KBM-7 (cell line): ENCODE data around the gene TMTC2.

Source experiments
- DNase-seq: peaks from one replicate; pipeline ENCODE4 v3.0.0-alpha.2; 2015
- in situ Hi-C: fragments of 300-500 bp; cut with MboI; formaldehyde crosslinking; loops from 2 replicates; pipeline ENCODE4 v1.14.3; 2020; ENCODE audit warnings: low sequenced_read_pairs, low pct_unique_long_range_greater_than_20kb, mixed read lengths

TMTC2 gene

DNA sequence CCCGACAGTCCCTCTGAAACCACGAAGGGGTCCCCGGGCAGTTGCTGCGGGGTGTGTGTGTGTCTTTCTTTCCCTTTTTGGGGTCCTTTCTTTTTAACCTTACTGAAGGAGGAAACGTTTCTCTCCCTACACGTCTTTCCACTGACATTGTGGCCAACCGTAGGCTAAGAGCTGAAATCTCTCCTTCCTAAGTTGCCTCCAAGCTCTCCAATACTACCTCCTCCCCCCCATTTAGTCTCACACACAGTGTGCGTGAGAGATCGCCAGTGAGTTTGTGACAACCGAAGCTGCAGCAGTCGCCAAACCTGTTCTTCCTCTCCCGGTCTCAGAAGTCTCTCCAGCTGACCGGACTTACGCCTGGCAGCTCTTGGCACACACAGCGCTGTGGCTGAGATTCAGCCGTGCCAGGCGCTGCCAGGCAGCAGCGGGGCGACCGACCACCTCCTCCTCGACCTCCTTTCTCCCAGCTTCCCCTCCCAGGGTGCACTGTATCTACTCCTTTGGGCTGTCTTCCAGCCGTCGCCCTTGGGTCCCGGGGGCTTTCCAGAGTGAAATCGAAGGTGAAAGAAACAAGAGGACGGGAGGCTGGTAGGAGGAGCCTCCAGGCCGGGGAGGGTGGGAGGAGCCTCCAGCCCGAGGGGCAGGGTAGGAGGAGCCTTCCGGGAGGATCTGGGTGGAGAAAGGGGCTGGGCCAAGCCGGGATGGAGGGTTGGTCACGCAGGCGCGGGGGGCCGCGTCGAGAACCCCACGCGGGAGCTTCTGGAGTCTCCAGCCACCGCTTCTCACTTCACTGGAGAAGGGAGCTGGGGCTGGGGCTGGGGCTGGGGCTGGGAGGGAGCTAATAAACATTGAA lies at the start of gene TMTC2:
TSS of gene TMTC2 (plus strand) at position 739 of the 853 bp plus-strand sequence.
- DNase-seq = peak; percentile 93
- in situ Hi-C loops = no loop called here

- peak; percentile 35 for DNase-seq
- in situ Hi-C loops = no loop called here
Measured at GRCh38 chr12:82638324-82638723, 48.4 kb upstream of the TMTC2 start.

- in situ Hi-C loops = no loop called here
Measured at GRCh38 chr12:82644896-82645295, 41.8 kb upstream of the TMTC2 start.

GRCh38 chr12:82645414-82645813 lies 41.3 kb upstream of the TMTC2 start:
- no peak for DNase-seq
- in situ Hi-C loops = no loop called here

More at GRCh38 chr12:82644896-82645295, 41.8 kb upstream of the TMTC2 start:
- no peak for DNase-seq

GRCh38 chr12:82647853-82648252 lies 38.9 kb upstream of the TMTC2 start:
- no peak for DNase-seq
- in situ Hi-C loops = no loop called here

- DNase-seq = no peak
- in situ Hi-C loops = no loop called here
Measured at GRCh38 chr12:82648259-82648909, 38.3 kb upstream of the TMTC2 start.

- DNase-seq = no peak
- in situ Hi-C loops = no loop called here
Measured at GRCh38 chr12:82650627-82651337, 35.9 kb upstream of the TMTC2 start.

- DNase-seq = no peak
- in situ Hi-C loops = no loop called here
Measured at GRCh38 chr12:82651489-82651888, 35.2 kb upstream of the TMTC2 start.

- no peak for DNase-seq
- in situ Hi-C loops = no loop called here
Measured at GRCh38 chr12:82652071-82652470, 34.6 kb upstream of the TMTC2 start.

GRCh38 chr12:82655751-82656150 lies 31.0 kb upstream of the TMTC2 start:
- in situ Hi-C loops = no loop called here
- DNase-seq = no peak

- in situ Hi-C loops = no loop called here
- no peak for DNase-seq
Measured at GRCh38 chr12:82659343-82660207, 27.1 kb upstream of the TMTC2 start.

DNA sequence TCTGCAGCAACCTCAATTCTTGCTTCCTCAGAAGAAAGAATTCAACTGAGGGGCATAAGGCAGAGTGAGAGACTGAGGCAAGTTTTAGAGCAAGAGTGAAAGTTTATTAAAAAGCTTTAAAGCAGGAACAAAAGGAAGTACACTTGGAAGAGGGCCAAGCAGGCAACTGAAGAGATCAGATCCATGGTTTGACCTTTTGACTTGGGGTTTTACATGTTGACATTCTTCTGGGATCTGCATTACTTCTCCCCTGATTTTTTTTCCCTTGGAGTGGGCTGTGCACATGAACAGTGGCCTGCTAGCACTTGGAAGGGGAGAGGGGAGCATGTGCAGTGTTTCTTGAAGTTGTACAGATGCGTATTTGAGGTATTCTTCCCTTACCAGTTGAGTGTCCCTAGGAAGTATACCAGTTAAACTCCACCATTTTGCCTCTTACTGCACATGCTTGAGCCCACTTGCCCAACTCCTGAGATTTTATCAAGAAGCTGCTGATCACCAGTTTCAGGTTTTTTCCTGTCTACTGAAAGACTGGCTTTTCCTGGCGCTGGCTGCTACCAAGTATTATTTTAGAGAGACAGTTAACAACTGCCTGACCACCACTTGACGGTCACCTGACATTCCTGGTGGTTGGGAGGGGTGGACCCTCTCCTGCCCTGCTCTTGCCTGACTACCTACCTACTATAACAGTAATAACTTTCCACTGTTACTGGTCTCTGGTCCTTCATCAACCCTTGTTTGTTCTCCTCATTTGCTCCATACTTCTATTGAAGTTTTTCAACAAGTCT lies 26.0 kb upstream of the TMTC2 start:
- DNase-seq = no peak
- in situ Hi-C loops = no loop called here

DNA sequence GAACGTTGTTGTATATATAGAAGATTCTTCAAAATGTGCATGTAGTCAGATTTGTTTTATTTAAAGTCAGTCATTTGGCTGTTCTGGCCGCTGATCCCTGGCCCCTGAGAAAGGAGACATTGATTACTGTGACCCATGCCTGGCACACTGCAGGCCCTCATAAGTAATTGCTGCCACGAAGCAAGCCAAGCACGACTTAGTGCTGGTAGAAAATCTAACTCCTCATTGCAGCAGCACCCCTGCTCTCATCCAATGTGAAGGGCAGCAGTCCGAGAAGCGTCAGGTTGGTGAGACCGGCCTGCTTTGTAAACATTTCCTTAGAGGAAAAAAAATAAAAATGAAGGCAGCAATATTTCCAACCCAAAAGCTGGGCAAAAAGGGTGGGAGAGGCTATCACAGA lies 22.8 kb upstream of the TMTC2 start:
- in situ Hi-C loops = no loop called here
- no peak for DNase-seq

DNA sequence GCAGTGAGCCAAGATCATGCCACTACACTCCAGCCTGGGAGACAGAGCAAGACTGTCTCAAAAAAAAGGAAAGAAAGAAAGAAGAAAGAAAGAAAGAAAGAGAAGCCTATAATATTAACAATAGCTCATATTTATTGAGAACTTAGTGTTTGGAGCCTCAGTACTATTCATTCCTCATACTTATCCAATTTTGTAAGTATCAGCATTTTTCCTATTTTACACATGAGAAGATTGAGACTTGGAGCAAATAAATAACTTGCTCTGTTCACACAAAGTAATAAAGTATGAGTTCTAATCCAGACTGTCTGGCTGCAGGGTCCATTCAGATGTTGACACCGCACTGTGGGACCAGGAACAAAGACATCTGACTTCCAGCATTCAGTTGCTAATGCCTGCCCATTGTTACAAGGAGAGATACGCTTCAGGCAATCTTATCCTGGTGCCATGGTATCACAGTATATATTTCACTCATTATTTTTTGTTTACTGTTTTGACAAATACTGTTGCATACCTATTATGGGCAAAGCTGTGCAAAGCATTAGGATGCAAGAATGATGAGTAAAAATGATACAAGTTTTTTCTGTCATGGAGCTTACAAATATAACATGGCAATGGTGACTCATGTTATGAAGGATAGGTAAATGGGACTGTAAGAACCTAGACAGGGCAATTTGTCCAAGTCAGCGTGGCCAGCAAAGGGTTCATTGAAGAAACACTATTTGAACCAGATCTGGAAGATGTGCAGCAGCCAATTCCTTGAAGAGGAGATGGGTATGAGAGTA lies 21.4 kb upstream of the TMTC2 start:
- in situ Hi-C loops = no loop called here
- no peak for DNase-seq

DNA sequence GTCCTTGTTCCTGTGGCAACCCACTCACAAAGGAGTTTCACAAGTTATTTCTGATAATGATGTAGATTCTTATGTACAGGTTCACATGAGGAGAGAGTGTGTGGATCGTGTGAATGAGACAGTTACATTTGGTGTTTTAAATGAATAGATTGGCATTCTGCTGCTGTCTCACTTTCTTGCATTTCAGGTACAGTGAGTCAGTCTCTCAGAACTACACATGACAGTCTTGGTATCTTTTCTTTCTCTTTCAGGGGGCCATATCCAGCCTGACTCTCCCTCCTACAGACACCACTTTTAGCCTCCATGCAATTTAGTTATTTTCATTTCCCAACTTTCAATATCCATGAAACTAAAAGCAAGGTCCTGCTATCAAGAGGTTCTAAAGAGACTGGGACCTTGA lies 19.9 kb upstream of the TMTC2 start:
- in situ Hi-C loops = no loop called here
- no peak for DNase-seq

DNA sequence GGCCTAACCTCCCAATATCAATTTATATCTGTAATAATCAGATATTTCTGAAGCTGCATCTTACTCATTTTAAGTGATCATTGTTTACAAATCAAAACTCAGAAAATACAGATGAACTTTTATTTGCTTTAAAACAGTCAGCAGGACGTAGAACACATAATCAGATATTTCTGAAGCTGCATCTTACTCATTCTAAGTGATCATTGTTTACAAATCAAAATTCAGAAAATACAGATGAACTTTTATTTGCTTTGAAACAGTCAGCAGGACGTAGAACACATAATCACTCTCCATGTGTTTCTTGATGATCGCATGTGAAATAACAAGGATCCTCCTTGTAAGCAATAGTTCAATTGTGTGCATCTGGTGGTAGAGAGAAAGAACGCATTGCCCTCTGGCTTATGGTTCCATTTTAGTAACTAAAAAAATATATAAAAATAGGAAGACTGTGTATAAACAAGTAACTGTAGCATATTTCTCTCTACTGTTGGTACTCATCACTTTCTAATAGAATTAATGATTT lies 15.0 kb upstream of the TMTC2 start:
- DNase-seq = no peak
- in situ Hi-C loops = no loop called here

DNA sequence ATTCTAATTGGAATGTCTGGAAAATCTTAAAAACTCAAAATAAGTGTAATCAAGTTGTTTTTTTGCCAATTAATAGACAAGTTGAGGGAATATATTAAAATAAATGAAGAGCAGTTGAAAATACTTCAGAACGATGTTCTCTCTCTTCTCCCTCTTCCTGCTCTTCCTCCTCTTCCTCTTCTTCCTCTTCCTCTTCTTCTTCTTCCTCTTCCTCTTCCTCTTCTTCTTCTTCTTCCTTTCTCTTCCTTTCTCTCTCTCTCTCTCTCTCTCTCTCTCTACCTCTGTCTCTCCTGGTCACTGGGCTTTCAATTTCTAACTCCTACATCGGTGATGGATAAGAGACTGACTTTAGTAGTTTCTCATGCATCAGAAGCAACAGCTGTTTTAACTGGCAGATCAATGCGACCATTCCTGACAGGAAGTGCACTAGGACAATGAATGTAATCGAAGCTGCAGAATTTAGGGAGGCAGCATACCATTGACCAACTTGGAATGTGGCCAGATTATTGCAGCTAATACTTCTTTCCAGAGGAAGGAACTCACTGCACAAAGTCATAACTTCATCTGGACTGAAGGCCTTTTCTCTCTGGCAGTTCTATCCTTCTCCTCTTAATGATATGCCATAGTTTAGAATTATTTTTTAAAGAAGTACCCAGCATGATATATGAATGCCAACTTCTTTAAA lies 13.8 kb upstream of the TMTC2 start:
- no peak for DNase-seq
- in situ Hi-C loops = no loop called here
